ENCODE measurements around the gene DIRAS2.

DNA sequence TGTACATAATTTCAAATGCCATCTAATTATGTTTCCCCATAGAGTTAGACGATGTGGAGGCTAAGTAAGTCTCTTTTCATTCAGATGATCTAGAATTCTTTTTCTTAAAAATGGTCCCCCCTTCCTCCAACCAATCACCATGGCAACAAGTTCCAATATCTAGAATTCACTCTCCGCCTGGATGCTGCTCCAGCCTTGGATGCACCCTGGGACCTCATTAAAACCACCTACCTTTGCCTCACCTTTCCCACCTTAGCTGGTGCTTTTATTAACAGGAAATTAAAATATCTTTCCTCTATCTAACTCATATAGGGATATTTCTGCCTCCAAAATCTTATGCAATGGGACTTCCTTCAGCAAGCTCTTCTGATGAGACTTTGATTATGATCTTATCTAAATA lies 49.0 kb downstream of the DIRAS2 start:
- TF ChIP-seq, protein P1, sequence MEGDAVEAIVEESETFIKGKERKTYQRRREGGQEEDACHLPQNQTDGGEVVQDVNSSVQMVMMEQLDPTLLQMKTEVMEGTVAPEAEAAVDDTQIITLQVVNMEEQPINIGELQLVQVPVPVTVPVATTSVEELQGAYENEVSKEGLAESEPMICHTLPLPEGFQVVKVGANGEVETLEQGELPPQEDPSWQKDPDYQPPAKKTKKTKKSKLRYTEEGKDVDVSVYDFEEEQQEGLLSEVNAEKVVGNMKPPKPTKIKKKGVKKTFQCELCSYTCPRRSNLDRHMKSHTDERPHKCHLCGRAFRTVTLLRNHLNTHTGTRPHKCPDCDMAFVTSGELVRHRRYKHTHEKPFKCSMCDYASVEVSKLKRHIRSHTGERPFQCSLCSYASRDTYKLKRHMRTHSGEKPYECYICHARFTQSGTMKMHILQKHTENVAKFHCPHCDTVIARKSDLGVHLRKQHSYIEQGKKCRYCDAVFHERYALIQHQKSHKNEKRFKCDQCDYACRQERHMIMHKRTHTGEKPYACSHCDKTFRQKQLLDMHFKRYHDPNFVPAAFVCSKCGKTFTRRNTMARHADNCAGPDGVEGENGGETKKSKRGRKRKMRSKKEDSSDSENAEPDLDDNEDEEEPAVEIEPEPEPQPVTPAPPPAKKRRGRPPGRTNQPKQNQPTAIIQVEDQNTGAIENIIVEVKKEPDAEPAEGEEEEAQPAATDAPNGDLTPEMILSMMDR (conservative IDR thresholded peaks at IDR 0.05; ENCODE audit: low read depth, low read length) = no peak
- no peak for TF ChIP-seq EZH2 (IDR thresholded peaks at IDR 0.05; ENCODE audit: low read length, unreplicated experiment)
